LNCaP clone FGC (cell line): ENCODE results near the gene STARD13.

Experiments
- DNase-seq: peaks from one replicate; pipeline ENCODE4 v3.0.0-alpha.2; 2011; ENCODE audit warnings: low read depth
- H3K4me3 ChIP-seq: 2 replicates; pipeline ENCODE4 v1.5.1; 2011; ENCODE audit warnings: mild to moderate bottlenecking, low read depth, low read length, control low read depth
- TF ChIP-seq, protein P1 (sequence below): IDR thresholded peaks from 2 replicates; pipeline ENCODE4 v1.5.1; 2012; ENCODE audit warnings: mild to moderate bottlenecking; ENCODE audit not compliant: control insufficient read depth, insufficient read depth; ENCODE audit errors: extremely low read depth

STARD13 gene

DNA sequence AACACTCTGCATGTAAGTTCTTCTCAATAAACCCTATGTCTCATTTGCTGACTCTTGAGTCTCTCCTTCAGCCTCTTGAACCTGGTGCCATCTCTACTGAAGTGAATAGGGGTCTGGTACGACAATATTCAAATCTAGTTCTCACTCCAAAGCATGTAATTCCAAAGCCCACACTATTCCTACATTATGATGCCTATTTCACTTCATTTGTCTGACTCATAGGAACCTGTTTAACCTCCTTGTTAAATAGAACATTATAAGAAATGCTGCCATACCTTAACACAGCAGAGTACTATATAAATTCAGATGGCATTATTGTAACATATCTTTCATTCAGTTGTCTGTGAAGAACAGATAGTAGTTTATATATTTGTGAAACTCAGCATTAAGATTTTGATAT lies 67.1 kb downstream of the STARD13 start:
- H3K4me3 ChIP-seq: no peak overlapping the region
- DNase-seq: no peak
- TF ChIP-seq, protein P1, sequence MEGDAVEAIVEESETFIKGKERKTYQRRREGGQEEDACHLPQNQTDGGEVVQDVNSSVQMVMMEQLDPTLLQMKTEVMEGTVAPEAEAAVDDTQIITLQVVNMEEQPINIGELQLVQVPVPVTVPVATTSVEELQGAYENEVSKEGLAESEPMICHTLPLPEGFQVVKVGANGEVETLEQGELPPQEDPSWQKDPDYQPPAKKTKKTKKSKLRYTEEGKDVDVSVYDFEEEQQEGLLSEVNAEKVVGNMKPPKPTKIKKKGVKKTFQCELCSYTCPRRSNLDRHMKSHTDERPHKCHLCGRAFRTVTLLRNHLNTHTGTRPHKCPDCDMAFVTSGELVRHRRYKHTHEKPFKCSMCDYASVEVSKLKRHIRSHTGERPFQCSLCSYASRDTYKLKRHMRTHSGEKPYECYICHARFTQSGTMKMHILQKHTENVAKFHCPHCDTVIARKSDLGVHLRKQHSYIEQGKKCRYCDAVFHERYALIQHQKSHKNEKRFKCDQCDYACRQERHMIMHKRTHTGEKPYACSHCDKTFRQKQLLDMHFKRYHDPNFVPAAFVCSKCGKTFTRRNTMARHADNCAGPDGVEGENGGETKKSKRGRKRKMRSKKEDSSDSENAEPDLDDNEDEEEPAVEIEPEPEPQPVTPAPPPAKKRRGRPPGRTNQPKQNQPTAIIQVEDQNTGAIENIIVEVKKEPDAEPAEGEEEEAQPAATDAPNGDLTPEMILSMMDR: no peak

DNA sequence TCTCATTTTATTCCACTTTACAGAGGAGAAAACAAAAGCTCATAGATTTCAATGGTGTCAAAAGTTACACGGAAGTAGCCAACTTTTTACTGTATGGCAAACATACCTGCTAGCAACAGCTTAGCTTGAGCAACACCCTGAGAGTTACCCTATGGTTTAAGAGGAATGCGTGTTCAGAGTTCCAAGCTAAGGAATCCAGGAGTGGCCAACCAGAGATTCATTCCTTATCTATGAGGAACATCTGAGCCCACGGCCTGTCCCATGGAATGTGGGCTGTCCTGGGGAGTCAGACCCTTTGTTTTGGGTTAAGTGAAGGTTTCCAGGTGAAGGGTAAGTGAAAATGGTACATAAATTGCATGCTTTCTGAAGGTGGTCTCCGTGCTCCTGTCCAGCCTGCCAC lies 67.5 kb downstream of the STARD13 start:
- no peak overlapping the region for H3K4me3 ChIP-seq
- TF ChIP-seq, protein P1: no peak
- DNase-seq: no peak

DNA sequence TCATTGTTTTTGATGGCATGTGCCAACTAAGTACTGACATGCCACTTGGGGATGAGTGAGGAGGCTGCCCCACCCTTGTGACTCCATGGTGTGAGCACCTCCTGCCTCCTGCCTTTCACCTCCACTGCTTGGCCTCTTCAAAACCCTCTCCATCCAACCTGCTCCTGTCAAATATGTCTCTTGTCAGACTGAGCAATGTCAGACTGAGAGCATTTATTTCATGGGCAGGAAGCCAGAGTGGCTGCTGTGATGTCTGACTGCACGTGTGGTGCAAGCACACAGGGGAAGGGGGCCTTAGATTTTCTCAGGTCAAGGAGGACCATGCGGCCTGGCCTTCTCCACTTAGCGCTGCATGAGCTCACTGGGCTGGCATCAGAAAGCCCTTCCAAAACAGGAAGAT lies 68.3 kb downstream of the STARD13 start:
- TF ChIP-seq, protein P1: no peak
- H3K4me3 ChIP-seq: no peak overlapping the region
- no peak for DNase-seq

DNA sequence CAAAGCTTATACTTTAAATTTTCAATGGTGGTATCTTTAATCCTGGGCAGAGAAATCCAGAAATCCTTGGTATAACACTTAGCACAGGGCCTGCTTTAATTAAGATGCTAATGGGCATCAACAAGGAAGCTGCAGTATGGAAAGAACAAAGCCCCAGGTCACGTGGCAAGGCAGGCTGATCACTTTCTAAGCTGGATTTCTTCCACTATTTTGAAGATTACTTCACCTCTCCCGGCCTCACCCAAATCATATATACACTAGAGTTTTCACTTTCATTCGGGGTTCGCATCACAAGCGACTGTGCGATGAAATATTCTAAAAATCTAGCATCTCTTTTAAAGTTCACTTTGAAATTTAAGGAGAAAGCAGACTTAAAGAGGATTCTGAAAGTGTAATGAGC lies 71.8 kb downstream of the STARD13 start:
- DNase-seq: no peak

DNA sequence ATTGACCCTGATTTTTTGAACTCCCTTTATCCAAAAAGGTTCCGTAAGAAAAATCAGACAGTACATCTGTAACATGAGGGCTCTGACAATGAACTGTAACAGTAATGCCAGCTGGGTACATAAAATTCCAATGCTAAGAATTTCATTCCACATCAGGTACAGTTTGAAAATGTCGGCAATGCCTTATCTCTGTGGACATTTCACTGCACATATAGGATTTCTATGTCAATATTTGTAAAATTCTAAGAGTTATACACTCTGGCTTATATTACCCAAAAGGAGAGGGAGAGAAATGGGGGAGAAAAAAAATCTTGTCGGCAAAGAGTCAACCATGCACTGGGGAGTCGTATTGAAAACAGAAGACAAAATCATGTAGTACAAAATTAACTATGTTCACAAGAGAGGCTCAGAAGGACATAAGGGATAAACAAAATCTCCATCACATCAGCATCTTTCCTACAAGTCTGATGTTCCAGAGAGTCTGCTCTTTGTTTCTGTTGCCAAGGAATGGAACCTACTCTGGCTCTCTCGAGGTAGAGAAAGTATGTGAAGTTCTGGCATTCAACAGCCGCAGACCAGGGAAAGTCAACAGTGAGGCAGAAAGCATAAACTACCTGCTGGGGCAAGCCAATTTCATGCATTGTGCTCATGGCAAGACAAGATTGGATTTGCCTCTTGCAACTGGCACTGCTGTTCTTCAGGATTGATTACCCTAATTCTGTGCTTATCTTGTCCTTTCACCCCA lies 72.4 kb downstream of the STARD13 start:
- DNase-seq: peak; percentile 47
- TF ChIP-seq, protein P1: no peak
- no peak overlapping the region for H3K4me3 ChIP-seq

More for the DNA sequence above, 71.8 kb downstream of the STARD13 start:
- no peak overlapping the region for H3K4me3 ChIP-seq
- TF ChIP-seq, protein P1: no peak

DNA sequence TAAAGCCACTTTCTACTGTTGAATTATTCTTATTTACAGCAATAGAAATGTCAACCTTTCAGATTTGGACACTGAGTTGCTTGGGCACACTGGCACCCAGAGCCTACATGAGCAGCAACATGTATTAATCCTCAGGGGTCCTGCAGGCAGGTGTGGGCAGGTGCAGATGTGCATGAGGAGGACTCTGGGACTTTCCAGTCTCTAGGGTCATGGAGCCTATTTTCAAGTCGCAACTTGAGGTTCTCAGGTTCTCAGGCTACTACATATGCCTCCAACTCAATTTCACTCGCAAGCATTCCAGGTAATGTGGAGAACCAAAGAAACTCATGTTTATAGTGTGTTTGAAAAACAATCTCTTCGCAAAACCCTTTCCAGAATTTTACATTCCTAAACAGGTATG lies 73.2 kb downstream of the STARD13 start:
- TF ChIP-seq, protein P1: no peak
- no peak for DNase-seq
- no peak overlapping the region for H3K4me3 ChIP-seq

DNA sequence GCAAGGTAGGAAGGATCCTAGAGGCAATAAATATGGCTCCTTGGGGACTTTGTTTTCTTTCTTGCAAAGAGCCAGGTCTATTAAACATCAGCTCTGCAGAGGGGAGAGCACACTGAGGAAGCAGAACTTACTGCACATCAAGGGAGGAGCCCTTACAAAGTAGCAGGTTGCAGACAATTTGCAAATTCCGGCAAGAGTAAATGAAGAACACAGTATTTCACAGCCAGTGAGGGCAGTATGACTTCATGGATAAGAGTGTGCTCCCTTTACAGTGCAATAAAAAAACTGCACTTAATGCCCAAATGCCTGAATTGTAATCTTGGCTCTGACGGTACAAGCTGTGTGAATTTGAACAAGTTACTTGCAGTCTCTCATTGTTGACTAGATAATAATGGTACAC lies 75.5 kb downstream of the STARD13 start:
- TF ChIP-seq, protein P1: 0 out of 2 replicates have a peak, but pooled peaks have one; percentile 2
- DNase-seq: no peak
- H3K4me3 ChIP-seq: no peak overlapping the region
